ENCODE measurements around the gene NOL8. TPM values are rescaled to one million over a fixed set of nuclear protein-coding genes. Genes with fewer than 3 reads are reported as not detected.

NOL8 gene
- total and polyA plus RNA-seq, 5 donors from 2014 or later = 23.5 to 58.7 (median 28.3) TPM

DNA sequence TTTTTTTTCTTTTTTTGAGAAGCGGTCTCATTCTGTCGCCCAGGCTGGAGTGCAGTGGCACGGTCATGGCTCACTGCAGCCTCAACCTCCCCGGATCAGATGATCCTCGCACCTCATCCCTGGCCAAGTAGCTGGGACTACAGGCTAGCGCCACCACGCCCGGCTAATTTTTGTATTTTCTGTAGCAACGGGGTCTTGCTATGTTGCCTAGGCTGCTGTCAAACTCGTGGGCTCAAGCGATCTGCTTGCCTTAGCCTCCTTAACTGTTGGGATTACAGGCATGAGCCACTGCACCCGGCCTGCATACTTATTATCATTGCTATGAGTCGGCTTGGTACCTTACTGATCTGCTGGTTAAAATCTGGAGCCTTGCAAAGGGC lies 30.9 kb downstream of the NOL8 start:
- Mint-ChIP-seq H3K4me3 (peak overlapping the region; percentile 95 to 99 (median 99)), H3K27ac (peak overlapping the region; percentile 98 to 99 (median 99)), H3K4me1 (peaks cover 19 to 77% (median 54%) of the 10 kb centered on the region in 4 donors), H3K27me3 (peaks cover 5% of the 10 kb centered on the region), H3K9me3 (no peaks in the 10 kb centered on the region), H3K36me3 (peaks cover 32% of the 10 kb centered on the region)
- peaks cover 24% of the 10 kb centered on the region for H3K36me3 ChIP-seq (ENCODE audit: control insufficient read depth, insufficient read depth, low read length)
- H3K27ac ChIP-seq (ENCODE audit: insufficient read depth, low read length, poor library complexity, severe bottlenecking) = peak overlapping the region; percentile 81
- no peak for ATAC-seq (ENCODE audit: low read depth in 2 of 2)
- DNase-seq = peak in 2 of 3 donors; percentile 5 to 28
- no peaks in the 10 kb centered on the region for H3K27me3 ChIP-seq (ENCODE audit: control insufficient read depth, insufficient read depth, low read length)
- H3K4me3 ChIP-seq (ENCODE audit: low read depth, low read length) = peak overlapping the region; percentile 98
- H3K9me3 ChIP-seq (ENCODE audit: control insufficient read depth in 2 of 2, low read length in 2 of 2) = no peaks in the 10 kb centered on the region
- peaks cover 37% of the 10 kb centered on the region for H3K4me1 ChIP-seq (ENCODE audit: control insufficient read depth, insufficient read depth, low read length, poor library complexity, severe bottlenecking)

DNA sequence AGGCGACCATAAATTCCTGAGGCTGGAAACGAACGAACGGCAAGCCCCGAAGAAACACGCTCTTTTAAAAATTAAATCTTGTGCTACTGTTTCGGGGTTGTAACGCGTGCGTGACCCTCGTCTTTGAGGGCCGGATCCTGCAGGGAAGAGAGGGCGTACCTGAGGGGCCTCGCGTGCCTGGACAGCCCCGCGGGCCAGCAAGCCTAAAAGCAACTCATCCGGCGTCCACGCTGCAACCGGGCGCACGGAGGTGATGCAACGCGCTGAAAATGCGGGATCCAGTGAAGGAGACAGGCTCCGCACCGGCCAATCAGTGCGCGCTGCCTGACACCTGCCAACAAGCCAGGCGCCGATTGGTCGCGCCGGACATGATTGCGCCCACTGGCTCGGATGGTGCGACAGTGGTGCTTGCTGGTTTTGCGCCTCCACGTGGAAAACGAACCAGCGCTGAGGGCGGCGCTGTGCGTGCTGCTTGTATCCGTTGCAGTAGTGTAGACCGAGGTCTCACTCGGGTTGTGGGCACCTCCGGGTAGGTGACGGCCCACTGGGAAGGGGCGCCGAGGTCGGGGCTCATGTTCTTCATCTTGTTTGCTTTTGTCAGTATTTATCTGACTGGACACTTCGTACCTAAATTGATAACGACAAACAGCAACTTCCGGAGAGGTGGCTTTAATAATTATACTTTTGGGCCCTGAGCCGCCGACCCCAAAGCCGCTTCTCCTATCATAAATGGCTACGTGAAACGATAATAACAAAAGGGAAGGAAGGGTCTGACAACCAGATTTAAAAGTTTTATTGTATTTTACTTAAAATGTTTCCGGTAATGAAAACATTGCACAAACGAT lies 31.5 kb downstream of the NOL8 start, which contains the start of gene IARS1:
IARS1 (minus strand) TSS at position 246 of the 845 bp plus-strand sequence. CDS start 4,278 bp downstream, outside the sequence.
- Mint-ChIP-seq H3K27ac (peak within 1 kb of the TSS; percentile 98 to 99 (median 99)), H3K9me3 (no peaks in the 10 kb centered on the region), H3K4me1 (peaks cover 19 to 77% (median 53%) of the 10 kb centered on the region in 4 donors), H3K27me3 (peaks cover 5% of the 10 kb centered on the region), H3K4me3 (peak within 1 kb of the TSS; percentile 95 to 99 (median 99)), H3K36me3 (peaks cover 28% of the 10 kb centered on the region)
- peak; percentile 98 to 100 (median 99) for DNase-seq
- peak within 1 kb of the TSS; percentile 98 for H3K4me3 ChIP-seq (ENCODE audit: low read depth, low read length)
- H3K9me3 ChIP-seq (ENCODE audit: control insufficient read depth in 2 of 2, low read length in 2 of 2) = no peaks in the 10 kb centered on the region
- H3K27me3 ChIP-seq (ENCODE audit: control insufficient read depth, insufficient read depth, low read length) = no peaks in the 10 kb centered on the region
- H3K4me1 ChIP-seq (ENCODE audit: control insufficient read depth, insufficient read depth, low read length, poor library complexity, severe bottlenecking) = peaks cover 37% of the 10 kb centered on the region
- H3K36me3 ChIP-seq (ENCODE audit: control insufficient read depth, insufficient read depth, low read length) = peaks cover 20% of the 10 kb centered on the region
- peak within 1 kb of the TSS; percentile 81 for H3K27ac ChIP-seq (ENCODE audit: insufficient read depth, low read length, poor library complexity, severe bottlenecking)
- ATAC-seq (ENCODE audit: low read depth in 2 of 2) = peak; percentile 95

DNA sequence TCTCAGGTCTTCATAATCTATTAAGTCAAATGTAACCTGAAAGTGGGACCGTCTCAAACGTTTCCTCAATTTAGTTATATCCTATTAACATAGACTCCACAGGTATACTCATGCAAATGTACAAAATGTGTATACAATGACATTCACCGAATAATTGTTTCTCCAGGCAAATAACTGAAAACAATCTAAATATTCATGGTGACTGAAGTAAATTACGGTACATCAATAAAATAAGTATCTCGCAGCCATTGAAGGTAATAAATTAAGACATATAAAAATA lies 32.1 kb downstream of the NOL8 start:
- H3K9me3 Mint-ChIP-seq = no peaks in the 10 kb centered on the region
- Histone ChIP-seq H3K9me3 (ENCODE audit: control insufficient read depth in 2 of 2, low read length in 2 of 2) (no peaks in the 10 kb centered on the region), H3K36me3 (ENCODE audit: control insufficient read depth, insufficient read depth, low read length) (peaks cover 19% of the 10 kb centered on the region), H3K4me3 (ENCODE audit: low read depth, low read length) (peak overlapping the region; percentile 98), H3K27me3 (ENCODE audit: control insufficient read depth, insufficient read depth, low read length) (no peaks in the 10 kb centered on the region), H3K4me1 (ENCODE audit: control insufficient read depth, insufficient read depth, low read length, poor library complexity, severe bottlenecking) (peaks cover 37% of the 10 kb centered on the region), H3K27ac (ENCODE audit: insufficient read depth, low read length, poor library complexity, severe bottlenecking) (peak overlapping the region; percentile 68)
- ATAC-seq (ENCODE audit: low read depth in 2 of 2) = no peak
- H3K4me1 Mint-ChIP-seq = peaks cover 24 to 76% (median 54%) of the 10 kb centered on the region in 4 donors
- H3K36me3 Mint-ChIP-seq = peaks cover 27% of the 10 kb centered on the region
- peak overlapping the region; percentile 79 to 99 (median 98) for H3K27ac Mint-ChIP-seq
- H3K27me3 Mint-ChIP-seq = peaks cover 5% of the 10 kb centered on the region
- H3K4me3 Mint-ChIP-seq = peak overlapping the region; percentile 95 to 99 (median 99)
- DNase-seq = no peak

DNA sequence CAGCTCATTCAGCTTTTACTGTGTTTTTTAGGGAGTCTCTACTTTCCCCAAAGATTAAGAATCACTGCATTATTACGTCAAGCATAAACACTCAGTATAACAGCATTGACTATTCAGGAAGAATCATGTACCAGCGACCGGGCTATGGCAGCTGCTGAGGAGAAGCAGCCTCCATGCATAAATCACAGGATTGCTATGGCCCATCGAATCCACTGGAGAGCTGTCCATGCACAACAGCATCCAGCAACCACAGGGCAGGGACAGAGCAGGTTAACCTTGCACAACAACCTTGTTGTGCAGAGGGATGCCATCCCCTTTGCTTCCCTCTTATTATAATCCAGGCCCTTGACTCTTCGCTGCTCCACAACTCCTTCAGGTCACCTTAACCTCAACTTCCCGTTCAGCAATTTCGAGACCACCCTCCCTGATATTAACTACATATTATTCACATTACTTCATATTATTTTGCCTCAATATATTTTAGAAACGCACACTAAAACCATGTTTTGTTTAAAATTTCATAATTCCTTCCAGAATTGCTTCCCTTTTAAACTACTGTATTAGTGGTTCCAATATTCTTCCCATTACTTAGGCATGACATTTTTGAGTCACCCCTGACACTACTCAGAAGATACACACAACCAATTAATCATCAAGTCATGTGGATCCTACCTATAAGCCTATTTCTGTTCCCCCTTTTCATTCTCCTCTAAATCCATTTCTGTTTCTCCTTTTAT lies 32.6 kb downstream of the NOL8 start:
- no peak for ATAC-seq (ENCODE audit: low read depth in 2 of 2)

DNA sequence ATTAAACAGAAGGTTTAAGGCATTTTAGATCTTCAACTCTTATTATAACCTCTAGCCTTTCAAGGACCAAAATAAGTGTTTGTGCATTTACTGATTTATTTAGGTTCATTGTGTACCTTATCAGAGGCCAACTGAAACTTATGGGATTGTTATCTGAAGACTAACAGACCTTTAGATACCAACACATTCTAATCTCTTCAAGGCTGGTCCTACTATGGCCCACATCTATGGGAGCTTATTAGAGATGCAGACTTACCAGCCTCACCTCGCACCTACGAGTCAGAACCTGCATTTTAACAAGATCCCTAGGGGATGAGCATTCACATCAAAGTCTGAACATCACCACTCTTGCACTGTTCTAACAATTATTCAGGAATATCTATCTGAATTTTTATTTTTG lies 33.6 kb downstream of the NOL8 start:
- H3K36me3 Mint-ChIP-seq = peaks cover 21% of the 10 kb centered on the region
- H3K27ac ChIP-seq (ENCODE audit: insufficient read depth, low read length, poor library complexity, severe bottlenecking) = peak overlapping the region; percentile 43
- peak overlapping the region in 2 of 4 donors; percentile 99 for H3K4me3 Mint-ChIP-seq
- H3K4me3 ChIP-seq (ENCODE audit: low read depth, low read length) = peak overlapping the region; percentile 16
- H3K9me3 ChIP-seq (ENCODE audit: control insufficient read depth in 2 of 2, low read length in 2 of 2) = no peaks in the 10 kb centered on the region
- H3K36me3 ChIP-seq (ENCODE audit: control insufficient read depth, insufficient read depth, low read length) = peaks cover 24% of the 10 kb centered on the region
- DNase-seq (no peak), ATAC-seq (ENCODE audit: low read depth in 2 of 2) (no peak)
- H3K9me3 Mint-ChIP-seq = no peaks in the 10 kb centered on the region
- peaks cover 5% of the 10 kb centered on the region for H3K27me3 Mint-ChIP-seq
- H3K4me1 ChIP-seq (ENCODE audit: control insufficient read depth, insufficient read depth, low read length, poor library complexity, severe bottlenecking) = peaks cover 37% of the 10 kb centered on the region
- H3K4me1 Mint-ChIP-seq = peaks cover 23 to 68% (median 52%) of the 10 kb centered on the region in 4 donors
- H3K27me3 ChIP-seq (ENCODE audit: control insufficient read depth, insufficient read depth, low read length) = no peaks in the 10 kb centered on the region
- H3K27ac Mint-ChIP-seq = peak overlapping the region in 1 of 3 donors; percentile 42

More for the DNA sequence above, 32.6 kb downstream of the NOL8 start:
- Histone ChIP-seq H3K36me3 (ENCODE audit: control insufficient read depth, insufficient read depth, low read length) (peaks cover 20% of the 10 kb centered on the region), H3K9me3 (ENCODE audit: control insufficient read depth in 2 of 2, low read length in 2 of 2) (no peaks in the 10 kb centered on the region), H3K4me3 (ENCODE audit: low read depth, low read length) (peak overlapping the region; percentile 98), H3K27me3 (ENCODE audit: control insufficient read depth, insufficient read depth, low read length) (no peaks in the 10 kb centered on the region), H3K4me1 (ENCODE audit: control insufficient read depth, insufficient read depth, low read length, poor library complexity, severe bottlenecking) (peaks cover 37% of the 10 kb centered on the region), H3K27ac (ENCODE audit: insufficient read depth, low read length, poor library complexity, severe bottlenecking) (peak overlapping the region; percentile 68)
- Mint-ChIP-seq H3K36me3 (peaks cover 23% of the 10 kb centered on the region), H3K9me3 (no peaks in the 10 kb centered on the region), H3K4me3 (peak overlapping the region; percentile 95 to 99 (median 99)), H3K4me1 (peaks cover 23 to 74% (median 53%) of the 10 kb centered on the region in 4 donors), H3K27me3 (peaks cover 5% of the 10 kb centered on the region), H3K27ac (peak overlapping the region; percentile 79 to 99 (median 98))
- no peak for DNase-seq

DNA sequence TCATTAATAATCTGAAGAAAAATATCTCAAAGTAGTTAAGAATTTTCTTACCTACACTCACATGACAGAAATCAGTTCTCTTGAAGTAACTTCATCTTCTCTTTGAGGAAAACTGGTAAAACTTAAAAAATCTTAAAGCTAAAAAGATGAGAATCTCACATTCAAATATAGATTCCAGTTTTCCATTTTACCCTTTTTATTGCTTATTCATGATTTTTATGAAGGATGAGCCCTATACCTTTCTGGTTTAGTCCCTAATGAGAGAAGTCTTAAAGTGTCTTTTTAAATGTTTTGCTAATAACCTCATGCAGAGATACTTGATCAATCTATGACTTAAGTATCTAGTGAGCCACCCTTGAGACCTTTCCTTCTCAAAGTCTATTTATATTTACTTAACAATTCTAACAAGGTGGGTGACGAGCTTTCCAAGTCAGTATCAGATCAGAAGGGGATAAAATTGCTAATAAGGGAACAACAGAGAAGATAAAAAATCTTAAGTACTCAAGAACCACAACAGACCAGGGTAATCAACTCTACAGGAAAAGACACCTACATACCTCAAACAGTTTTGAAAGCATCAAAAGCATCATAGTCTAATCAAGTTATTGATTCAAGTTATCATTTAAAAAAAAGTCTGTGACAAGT lies 34.2 kb downstream of the NOL8 start:
- Mint-ChIP-seq H3K27ac (peak overlapping the region; percentile 42 to 69 (median 59)), H3K4me3 (peak overlapping the region; percentile 19 to 86 (median 72)), H3K4me1 (peaks cover 23 to 64% (median 50%) of the 10 kb centered on the region in 4 donors)

DNA sequence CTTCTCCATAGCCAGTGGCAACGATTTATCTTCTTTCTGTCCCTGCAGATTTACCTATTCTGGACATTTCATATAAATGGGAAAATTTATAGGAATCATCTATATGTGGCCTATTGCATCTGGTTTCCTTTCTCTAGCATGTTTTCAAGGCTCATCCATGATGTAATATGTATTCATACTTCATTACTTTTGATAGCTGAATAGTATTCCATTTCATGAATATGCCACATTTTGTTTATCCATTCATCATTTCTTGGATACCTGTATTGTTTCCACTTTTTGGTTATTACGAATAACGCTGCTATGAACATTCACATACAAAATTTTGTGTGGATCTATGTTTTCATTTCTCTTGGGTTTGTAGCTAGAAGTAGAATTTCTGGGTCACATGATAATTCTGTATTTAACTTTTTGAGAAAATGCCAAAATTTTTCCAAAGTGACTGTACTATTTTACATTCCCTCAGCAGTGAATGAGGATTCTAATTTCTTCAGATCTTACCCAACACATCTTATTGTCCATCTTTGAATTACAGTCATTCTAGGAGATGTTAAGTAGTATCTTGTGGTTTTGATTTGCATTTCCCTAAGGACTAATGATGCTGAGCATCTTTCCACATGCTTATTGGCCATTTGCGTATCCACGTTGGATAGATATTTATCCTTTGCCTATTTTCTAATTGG lies 35.3 kb downstream of the NOL8 start:
- no peaks in the 10 kb centered on the region for H3K9me3 Mint-ChIP-seq
- H3K4me1 Mint-ChIP-seq = peaks cover 26 to 55% (median 52%) of the 10 kb centered on the region in 4 donors
- no peaks in the 10 kb centered on the region for H3K27me3 ChIP-seq (ENCODE audit: control insufficient read depth, insufficient read depth, low read length)
- peak overlapping the region in 1 of 4 donors; percentile 39 for H3K4me3 Mint-ChIP-seq
- H3K9me3 ChIP-seq (ENCODE audit: control insufficient read depth in 2 of 2, low read length in 2 of 2) = no peaks in the 10 kb centered on the region
- peaks cover 31% of the 10 kb centered on the region for H3K36me3 Mint-ChIP-seq
- no peak for DNase-seq
- no peak overlapping the region for H3K27ac ChIP-seq (ENCODE audit: insufficient read depth, low read length, poor library complexity, severe bottlenecking)
- peaks cover 5% of the 10 kb centered on the region for H3K27me3 Mint-ChIP-seq
- peaks cover 41% of the 10 kb centered on the region for H3K36me3 ChIP-seq (ENCODE audit: control insufficient read depth, insufficient read depth, low read length)
- H3K27ac Mint-ChIP-seq = peak overlapping the region in 1 of 3 donors; percentile 37
- H3K4me3 ChIP-seq (ENCODE audit: low read depth, low read length) = no peak overlapping the region
- ATAC-seq (ENCODE audit: low read depth in 2 of 2) = no peak
- peaks cover 33% of the 10 kb centered on the region for H3K4me1 ChIP-seq (ENCODE audit: control insufficient read depth, insufficient read depth, low read length, poor library complexity, severe bottlenecking)

More for the DNA sequence above, 34.2 kb downstream of the NOL8 start:
- ATAC-seq (ENCODE audit: low read depth in 2 of 2) (no peak), DNase-seq (no peak)
- Mint-ChIP-seq H3K36me3 (peaks cover 21% of the 10 kb centered on the region), H3K9me3 (no peaks in the 10 kb centered on the region), H3K27me3 (peaks cover 5% of the 10 kb centered on the region)
- H3K27me3 ChIP-seq (ENCODE audit: control insufficient read depth, insufficient read depth, low read length) = no peaks in the 10 kb centered on the region
- peak overlapping the region; percentile 16 for H3K4me3 ChIP-seq (ENCODE audit: low read depth, low read length)
- peaks cover 31% of the 10 kb centered on the region for H3K36me3 ChIP-seq (ENCODE audit: control insufficient read depth, insufficient read depth, low read length)
- H3K4me1 ChIP-seq (ENCODE audit: control insufficient read depth, insufficient read depth, low read length, poor library complexity, severe bottlenecking) = peaks cover 37% of the 10 kb centered on the region
- no peaks in the 10 kb centered on the region for H3K9me3 ChIP-seq (ENCODE audit: control insufficient read depth in 2 of 2, low read length in 2 of 2)
- peak overlapping the region; percentile 43 for H3K27ac ChIP-seq (ENCODE audit: insufficient read depth, low read length, poor library complexity, severe bottlenecking)
